PFSK-1 (cell line): ENCODE data around the gene LEFTY2.

Source experiments
- POLR2AphosphoS5 ChIP-seq: IDR thresholded peaks from 2 replicates; pipeline ENCODE4 v1.6.1; 2012; ENCODE audit warnings: low read depth, mild to moderate bottlenecking, control low read depth, low read length, moderate library complexity
- TF ChIP-seq, protein P1 (sequence below), 2 experiments: IDR thresholded peaks; 2 replicates each; pipeline versions ENCODE4 v1.6.1 to v1.8.0; 2011 to 2012; ENCODE audit warnings: low read depth in 2 of 2, low read length in 2 of 2, control low read depth in 1 of 2, inconsistent platforms in 1 of 2, mild to moderate bottlenecking in 1 of 2, moderate library complexity in 1 of 2; ENCODE audit not compliant: insufficient read depth in 1 of 2

GRCh38 chr1:225923692-225924555 is 17.1 kb downstream of the LEFTY2 start, which contains the start of gene PYCR2:
- TF ChIP-seq POLR2AphosphoS5 = peak; percentile 92
- TF ChIP-seq, protein P1, sequence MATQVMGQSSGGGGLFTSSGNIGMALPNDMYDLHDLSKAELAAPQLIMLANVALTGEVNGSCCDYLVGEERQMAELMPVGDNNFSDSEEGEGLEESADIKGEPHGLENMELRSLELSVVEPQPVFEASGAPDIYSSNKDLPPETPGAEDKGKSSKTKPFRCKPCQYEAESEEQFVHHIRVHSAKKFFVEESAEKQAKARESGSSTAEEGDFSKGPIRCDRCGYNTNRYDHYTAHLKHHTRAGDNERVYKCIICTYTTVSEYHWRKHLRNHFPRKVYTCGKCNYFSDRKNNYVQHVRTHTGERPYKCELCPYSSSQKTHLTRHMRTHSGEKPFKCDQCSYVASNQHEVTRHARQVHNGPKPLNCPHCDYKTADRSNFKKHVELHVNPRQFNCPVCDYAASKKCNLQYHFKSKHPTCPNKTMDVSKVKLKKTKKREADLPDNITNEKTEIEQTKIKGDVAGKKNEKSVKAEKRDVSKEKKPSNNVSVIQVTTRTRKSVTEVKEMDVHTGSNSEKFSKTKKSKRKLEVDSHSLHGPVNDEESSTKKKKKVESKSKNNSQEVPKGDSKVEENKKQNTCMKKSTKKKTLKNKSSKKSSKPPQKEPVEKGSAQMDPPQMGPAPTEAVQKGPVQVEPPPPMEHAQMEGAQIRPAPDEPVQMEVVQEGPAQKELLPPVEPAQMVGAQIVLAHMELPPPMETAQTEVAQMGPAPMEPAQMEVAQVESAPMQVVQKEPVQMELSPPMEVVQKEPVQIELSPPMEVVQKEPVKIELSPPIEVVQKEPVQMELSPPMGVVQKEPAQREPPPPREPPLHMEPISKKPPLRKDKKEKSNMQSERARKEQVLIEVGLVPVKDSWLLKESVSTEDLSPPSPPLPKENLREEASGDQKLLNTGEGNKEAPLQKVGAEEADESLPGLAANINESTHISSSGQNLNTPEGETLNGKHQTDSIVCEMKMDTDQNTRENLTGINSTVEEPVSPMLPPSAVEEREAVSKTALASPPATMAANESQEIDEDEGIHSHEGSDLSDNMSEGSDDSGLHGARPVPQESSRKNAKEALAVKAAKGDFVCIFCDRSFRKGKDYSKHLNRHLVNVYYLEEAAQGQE (IDR thresholded peaks at IDR 0.05; ENCODE audit: insufficient read depth in 1 of 2, low read depth in 2 of 2, low read length in 2 of 2) = peak in 1 of 2 experiments; percentile 71; a peak in 2 of 4 replicates
